NCI-H1417 (cell line): ENCODE measurements around the gene SPIRE2.
"Not testable (repeated sequence)": the region's sequence is repeated elsewhere in the genome, so short reads cannot be mapped to it uniquely, and the experiment has no call there.

Experiments used
- DNase-seq, 3 experiments: peaks; one replicate each; lab custom pipeline; 2025; lab: John Stamatoyannopoulos, UW

The SPIRE2 gene, protein sequence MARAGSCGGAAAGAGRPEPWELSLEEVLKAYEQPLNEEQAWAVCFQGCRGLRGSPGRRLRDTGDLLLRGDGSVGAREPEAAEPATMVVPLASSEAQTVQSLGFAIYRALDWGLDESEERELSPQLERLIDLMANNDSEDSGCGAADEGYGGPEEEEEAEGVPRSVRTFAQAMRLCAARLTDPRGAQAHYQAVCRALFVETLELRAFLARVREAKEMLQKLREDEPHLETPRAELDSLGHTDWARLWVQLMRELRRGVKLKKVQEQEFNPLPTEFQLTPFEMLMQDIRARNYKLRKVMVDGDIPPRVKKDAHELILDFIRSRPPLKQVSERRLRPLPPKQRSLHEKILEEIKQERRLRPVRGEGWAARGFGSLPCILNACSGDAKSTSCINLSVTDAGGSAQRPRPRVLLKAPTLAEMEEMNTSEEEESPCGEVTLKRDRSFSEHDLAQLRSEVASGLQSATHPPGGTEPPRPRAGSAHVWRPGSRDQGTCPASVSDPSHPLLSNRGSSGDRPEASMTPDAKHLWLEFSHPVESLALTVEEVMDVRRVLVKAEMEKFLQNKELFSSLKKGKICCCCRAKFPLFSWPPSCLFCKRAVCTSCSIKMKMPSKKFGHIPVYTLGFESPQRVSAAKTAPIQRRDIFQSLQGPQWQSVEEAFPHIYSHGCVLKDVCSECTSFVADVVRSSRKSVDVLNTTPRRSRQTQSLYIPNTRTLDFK

DNA sequence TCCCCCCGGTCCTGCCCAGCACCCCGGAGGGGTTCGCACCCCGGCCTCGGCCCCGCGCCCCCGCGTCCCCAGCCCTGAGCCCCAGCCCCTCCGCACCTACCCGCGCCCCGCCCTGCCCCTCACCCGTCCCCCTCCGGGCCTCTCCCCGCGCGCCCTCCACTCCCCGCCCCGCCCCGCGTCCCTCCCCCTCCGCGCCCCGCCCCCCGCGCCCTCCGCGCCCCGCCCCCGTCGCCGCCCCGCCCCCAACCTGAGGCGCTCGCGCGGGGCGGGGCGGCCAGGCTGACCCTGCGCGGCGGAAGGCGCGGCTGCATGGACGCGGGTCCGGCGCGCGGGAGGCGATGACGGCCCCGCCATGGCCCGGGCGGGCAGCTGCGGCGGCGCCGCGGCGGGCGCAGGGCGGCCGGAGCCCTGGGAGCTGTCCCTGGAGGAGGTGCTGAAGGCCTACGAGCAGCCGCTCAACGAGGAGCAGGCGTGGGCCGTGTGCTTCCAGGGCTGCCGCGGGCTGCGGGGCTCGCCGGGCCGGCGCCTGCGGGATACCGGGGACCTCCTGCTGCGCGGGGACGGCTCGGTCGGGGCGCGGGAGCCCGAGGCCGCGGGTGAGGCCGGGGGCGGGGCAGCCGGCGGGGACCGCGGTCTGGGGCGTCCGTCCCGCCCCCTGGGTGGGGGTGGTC, at the start of gene SPIRE2:
Gene SPIRE2 (plus strand): TSS at position 277 of the 671 bp plus-strand sequence. CDS start 76 bp downstream, at position 353.
- DNase-seq = peak; percentile 55 to 77 (median 69)

DNA sequence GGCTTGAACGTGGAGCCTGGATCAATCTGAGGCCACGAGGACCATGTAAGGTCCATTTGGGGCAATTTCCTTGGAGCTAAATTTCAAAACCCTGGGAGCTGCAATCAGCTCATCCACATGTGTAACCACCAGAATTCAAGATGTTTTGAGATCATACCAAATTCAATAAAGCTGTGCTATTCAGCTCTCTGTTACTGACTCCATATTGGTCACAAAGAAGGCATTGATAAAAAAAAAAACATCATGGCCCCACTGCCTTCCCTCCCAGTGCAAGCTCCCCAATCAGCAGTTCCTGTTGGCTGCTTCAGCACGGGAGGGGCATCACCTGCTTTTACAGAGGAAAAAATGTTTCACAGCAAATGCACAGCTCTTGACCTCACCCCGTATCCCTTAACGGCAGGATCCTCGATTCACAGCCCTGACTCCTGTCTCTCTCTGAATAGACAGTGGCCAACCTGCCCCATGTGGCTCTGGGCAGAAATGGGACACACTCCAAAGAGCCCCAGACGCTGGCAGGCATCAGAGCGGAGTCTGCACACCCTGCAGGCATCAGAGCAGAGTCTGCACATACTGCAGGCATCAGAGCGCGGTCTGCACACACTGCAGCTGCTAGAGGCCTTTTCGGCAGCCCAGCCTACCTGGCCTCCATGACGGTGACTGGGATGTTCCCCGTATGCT, 48.9 kb upstream of the SPIRE2 start:
- DNase-seq = no peak

DNA sequence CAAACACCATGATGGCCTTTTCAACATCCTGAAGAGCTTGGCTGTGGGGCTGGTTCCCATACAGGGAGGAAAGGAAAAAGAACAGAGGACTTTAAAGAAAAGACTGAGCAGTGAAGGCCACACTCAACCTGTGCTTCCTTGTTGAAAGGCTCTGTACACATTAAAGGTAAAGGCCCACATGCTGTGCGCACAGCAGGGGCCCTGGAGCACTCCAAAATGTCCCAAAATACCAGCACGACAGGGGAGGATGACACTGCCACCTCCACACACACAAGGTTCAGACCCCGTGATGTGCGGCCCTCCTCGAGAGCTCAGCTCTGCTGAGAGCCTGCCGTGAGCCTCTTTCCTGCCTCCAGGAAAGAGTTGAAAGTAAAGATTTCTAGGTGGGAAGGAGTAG, 48.4 kb upstream of the SPIRE2 start:
- DNase-seq = no peak

DNA sequence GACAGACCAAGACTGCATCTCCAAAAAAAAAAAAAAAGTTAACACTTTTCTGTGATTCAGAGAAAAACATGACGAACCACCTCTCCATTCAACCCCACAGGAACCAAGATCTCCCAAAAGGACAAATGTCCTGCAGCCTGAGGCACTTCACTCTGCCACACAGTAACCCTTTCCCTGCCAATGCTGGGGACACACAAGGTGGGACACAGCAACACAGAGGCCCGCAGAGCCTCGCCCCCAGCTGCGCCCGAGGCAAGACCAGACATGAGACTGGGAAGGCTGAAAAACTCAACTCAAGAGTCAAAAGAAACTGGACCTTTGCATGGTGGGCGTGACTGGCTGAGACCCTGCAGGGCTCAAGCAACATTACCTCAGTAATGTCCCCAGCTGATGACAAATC, 45.8 kb upstream of the SPIRE2 start:
- no peak for DNase-seq

DNA sequence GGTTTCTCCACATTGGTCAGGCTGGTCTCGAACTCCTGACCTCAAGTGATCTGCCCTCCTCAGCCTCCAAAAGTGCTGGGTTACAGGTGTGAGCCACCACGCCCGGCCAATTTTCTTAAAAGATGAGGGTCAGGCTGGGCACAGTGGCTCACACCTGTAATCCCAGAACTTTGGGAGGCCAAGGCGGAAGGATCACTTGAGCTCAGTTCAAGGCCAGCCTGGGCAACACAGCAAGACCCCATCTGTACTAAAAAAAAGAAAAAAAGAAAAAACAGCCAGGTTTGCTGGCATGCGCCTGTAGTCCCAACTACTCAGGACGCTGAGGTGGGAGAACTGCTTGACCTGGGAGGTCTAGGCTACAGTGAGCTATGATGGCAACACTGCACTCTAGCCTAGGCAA, 44.3 kb upstream of the SPIRE2 start:
- not testable (repeated sequence) for DNase-seq

DNA sequence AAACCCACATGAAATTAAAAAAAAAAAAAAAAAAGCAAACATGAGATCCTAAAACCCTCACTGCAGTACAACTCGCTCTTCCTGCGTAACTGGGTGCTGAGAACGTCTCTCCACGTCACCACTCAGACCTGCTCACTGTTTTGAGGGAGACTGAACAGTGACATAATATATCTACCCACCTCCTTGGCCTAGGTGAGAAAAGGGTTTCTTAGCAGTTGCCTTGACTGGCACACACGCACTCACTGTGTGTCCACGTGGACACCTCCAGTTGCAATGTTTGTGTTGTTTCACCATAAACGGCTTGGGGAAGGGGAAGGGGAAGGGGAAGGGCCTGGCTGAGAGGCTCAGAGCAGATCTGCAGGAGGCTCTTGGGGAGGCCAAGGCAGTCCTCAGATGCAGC, 43.9 kb upstream of the SPIRE2 start:
- DNase-seq = no peak

DNA sequence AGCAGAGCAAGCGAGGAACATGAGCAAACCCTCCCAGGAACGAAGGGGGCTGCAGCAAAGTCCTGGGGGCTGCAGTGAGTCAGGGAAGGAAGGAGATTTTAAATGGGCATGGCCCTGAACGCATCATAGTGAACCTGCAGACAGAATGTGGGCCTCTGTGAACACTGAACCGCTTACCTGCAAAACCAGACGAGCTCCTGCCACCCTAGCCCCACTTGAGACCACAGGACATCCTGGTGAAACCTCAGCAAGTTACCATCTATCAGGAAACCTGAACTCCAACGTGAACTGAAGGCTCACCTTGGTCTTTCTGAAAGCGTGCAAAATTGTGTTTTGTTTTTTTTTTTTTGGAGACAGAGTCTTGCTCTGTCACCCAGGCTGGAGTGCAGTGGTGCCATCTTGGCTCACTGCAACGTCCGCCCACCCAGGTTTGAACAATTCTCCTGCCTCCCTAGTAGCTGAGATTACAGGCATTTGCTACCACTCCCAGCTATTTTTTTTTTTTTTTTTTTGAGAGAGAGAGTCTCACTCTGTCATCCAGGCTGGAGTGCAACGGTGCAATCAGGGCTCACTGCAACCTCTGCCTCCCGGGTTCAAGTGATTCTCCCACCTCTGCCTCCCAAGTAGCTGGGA, 42.6 kb upstream of the SPIRE2 start:
- DNase-seq = no peak

DNA sequence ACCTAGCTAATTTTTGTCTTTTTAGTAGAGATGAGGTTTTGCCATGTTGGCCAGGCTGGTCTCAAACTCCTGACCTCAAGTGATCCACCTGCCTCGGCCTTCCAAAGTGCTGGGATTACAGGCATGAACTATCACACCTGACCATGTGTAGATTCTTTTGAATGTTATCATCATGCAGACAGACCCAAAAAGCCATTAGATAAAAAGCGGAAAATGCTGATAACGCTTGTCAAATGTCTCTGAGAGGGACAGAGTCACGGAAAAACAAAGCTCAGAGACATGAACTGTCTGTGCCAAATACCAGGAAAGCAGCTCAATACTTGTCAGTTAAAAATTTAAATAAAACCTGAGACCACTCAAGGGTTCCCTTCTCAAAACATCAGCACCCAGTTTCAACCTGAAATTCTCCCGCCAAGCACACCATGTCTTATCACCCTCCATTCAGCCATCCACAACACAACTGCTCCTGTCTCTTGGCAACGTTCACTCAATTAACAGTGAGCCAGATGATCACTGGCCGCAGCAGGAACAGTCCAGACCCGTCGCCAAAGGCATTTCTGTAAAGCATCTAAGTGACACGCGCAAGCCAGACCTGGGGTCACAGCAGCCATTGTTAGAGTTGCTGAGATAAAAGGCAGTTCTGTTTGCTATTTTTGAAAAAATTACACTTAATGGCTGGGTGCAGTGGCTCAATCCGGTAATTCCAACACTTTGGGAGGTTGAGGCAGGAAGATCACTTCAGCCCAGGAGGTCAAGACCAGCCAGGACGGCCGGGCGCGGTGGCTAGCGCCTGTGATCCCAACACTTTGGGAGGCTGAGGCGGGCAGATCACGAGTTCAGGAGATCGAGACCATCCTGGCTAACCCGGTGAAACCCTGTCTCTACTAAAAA, 41.6 kb upstream of the SPIRE2 start:
- DNase-seq = no peak

DNA sequence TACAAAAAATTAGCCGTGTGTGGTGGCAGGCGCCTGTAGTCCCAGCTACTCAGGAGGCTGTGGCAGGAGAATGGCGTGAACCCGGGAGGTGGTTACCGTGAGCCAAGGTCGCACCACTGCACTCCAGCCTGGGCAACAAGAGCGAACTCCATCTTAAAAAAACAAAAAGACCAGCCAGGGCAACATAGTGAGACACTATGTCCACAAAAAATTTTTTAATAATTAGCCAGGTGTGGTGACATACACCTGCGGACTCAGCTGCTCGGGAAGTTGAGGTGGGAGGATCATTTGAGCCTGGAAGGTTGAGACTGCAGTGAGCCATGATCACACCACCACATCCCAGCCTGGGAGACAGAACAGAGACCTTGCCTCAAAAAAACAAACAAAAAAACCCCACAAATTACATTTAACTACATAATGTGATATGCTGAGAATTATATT, 40.9 kb upstream of the SPIRE2 start:
- DNase-seq = no peak

DNA sequence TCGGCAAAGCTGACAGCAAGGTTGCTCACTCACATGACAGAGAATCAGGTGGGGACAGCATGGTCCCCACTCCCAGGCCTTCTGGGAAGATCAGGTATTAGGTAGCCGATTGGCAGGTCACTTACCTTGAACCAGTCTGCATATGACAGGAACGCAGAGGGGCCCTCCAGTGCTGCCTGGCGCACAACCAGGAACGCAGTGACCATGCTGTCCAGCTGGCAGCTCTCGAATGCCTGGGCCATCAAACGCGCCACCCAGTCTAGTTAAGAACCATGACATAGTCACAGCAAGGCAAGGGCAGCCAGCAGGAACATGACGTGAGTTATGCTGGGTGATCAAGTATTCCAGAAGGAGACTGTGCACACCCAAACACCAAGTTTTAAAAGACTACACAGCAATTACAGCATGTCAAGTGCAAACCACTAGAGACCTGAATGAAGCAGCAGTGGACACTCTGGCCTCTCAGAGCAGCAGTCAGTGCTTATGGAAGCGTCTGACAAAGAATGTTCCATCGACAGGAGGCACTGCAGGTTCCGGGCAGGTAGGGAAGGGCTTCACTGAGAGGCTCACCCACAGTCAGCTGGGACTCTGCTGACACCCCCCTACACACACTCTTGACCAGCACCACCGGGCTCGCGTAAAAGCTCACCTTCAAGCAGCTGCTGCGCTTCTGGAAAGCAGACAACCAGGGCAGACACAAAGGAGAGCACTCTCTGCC, 36.8 kb upstream of the SPIRE2 start:
- DNase-seq = no peak

DNA sequence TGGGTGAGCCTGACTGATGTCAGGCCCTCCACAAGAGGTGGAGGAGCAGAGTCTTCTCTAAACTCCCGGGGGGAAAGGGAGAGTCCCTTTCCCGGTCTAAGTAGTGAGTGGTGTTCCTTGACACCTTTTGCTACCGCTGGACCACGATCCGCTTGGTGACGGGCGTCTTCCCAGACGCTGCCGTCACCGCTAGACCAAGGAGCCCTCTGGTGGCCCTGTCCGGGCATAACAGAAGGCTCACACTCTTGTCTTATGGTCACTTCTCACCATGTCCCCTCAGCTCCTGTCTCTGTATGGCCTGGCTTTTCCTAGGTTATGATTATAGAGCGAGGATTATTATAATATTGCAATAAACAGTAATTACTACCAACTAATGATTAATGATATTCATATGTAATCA, 35.2 kb upstream of the SPIRE2 start:
- peak in 1 of 3 experiments; percentile 13 for DNase-seq

DNA sequence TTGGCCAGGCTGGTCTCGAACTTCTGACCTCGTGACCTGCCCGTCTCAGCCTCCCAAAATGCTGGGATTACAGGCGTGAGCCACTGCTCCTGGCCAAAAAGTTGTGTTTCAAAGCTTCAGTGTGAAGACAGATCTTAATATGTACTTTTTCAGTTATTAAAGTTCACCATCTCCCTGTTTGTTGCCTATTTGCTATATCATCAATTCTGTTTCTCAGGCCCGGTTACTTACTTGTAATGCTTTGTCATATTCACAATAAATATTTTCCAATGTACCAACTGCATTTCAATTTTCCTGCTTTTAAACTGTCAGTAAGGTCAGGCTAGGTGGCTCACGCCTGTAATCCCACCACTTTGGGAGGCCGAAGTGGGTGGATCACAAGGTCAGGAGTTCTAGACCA, 34.3 kb upstream of the SPIRE2 start:
- DNase-seq = no peak

DNA sequence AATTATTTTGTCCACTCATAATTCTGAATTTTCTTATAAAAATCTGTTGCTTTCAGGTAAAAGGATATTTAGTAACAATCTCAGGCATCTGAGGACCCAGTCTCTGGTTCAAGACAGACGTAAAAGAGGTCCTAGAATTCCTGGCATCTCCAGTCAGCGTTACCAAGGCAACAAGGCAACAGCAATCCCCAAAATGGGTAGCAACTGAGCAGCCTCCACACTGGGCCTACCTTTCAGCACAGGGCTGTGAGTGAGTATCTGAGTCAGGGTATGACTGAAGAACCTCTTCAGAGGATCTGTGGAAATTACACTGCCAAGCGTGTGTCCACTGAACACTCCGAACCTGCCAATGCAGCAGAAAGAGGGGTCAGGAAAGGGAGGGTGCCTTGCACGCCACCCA, 32.6 kb upstream of the SPIRE2 start:
- DNase-seq = no peak

DNA sequence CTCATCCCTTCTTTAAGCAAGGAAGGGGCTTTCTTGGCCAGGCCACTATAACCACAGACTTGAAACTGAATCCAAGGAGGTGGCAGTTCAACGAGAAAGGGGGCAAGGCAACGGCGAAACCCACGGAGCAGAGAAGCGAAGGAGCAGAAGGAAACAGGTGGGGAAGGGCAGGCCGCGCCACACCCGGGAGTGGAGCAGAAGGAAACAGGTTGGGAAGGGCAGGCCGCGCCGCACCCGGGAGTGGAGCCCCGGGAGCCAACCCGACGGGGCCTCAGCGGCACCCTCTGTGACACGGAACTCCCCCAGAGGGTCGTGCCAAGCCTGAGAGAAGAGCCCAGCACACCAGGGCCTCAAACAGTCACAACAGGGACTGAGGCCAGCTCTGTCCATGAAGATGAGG, 32.2 kb upstream of the SPIRE2 start:
- no peak for DNase-seq

DNA sequence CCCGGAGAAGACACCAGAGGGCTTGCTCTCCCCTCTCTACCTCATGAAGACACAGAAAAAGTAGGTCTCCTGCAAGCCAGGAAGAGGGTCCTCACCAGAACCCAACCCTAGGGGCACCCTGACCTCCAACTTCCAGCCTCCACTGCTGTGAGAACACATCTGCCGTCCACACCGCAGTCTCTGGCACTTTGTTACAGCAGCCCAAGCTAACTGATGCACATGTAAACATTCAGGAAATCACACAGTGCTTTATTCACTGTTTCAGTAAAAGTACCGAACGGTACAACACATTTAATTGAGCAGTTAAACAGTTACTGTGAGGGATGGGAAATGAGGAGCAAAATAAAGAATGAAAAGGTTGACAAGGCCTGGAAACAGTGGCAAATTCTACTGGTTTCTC, 30.1 kb upstream of the SPIRE2 start:
- no peak for DNase-seq

DNA sequence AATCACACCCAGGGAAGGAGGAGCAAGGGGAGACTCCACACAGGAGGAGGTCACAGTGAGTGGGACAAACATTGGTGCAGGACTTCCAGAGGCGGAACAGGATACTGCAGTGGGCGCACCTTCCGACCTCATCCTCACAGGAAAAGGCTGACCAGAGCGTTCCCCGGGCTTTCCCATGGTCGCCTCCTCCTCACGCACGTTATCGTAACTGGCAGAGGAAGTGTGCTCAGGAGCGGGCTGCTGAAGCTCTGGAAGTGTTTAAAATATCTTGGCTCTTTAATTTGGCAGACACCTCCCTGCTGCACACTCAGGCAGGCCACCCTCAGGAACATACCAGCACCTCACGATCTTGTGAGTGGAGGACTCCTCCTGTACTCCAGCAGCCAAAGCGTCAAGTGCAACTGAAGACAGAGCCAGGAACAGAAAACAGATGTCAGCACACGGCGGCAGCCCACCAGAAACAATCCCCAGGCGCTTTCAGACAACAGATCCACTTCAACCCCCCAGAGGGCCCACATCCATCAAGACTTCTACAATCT, 29.4 kb upstream of the SPIRE2 start:
- no peak for DNase-seq

DNA sequence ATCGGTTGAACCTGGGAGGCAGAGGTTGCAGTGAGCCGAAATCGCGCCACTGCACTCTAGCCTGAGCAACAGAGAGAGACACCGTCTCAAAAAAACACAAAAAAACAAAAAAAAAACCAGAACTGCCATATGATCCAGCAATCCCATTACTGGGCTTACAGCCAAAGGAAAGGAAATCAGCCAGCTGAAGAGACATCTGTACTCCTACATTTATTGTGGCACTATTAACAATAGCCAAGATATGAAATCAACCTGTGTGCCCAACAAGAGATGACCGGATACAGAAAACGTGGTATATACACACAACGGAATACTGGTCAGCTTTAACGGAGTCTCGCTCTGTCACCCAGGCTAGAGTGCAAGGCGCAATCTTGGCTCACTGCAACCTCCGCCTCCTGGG, 26.5 kb upstream of the SPIRE2 start:
- DNase-seq = no peak

DNA sequence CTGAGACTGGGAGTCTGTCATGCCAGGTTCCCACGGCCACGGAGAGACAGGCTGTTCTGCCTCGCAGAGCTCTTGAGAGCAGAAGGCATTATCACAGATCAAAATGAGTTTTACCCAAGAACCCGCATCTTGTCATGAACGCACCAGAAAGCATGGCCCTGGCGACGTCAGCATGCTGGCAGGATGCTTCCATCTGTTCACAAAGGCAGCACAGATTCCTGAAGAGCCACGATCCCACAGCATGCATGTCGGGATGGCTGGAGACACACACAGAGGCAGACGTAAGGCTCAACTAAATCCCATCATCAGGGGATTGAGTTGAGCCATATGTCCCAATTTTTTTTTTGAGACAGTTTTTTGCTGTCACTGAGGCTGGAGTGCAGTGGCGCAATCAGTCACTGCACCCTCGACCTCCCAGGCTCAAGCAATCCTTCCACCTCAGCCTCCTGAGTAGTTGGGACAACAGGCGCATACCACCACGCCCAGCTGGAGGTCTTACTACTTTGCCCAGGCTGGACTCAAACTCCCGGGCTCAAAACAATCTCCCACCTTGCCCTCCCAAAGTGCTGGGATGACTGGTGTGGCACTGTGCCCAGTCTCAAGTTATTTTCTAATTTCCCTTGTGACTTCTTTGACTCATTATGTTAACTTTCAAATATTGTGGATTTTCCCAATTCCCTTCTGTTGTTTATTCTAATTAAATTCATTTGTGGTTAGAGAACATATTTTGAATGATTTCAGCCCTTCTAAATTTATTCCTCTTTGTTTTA, 23.0 kb upstream of the SPIRE2 start:
- no peak for DNase-seq

DNA sequence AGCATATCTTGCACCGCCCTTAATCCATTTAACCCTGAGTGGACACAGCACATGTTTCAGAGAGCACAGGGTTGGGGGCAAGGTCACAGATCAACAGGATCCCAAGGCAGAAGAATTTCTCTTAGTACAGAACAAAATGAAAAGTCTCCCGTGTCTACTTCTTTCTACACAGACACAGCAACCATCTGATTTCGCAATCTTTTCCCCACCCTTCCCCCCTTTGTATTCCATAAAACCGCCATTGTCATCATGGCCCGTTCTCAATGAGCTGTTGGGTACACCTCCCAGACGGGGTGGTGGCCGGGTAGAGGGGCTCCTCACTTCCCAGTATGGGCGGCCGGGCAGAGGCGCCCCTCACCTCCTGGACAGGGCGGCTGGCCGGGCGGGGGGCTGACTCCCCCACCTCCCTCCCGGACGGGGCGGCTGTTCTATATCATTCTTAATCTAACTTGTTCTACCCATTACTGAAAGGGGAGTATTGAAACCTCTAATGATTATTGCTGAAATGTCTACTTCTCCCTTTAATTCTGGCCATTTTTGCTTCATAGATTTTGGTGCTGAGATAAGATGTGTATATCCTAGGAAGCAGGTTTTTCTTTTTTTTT, 21.6 kb upstream of the SPIRE2 start:
- DNase-seq = not testable (repeated sequence)
